Ammon's horn (tissue), 1 donor: ENCODE measurements around the gene TTN.

Source experiments
- DNase-seq: peaks from one replicate; pipeline ENCODE4 v3.0.0-alpha.2; 2016; ENCODE audit warnings: low spot score

Gene TTN

GRCh38 chr2:178485356-178485755 is 321.9 kb downstream of the TTN start:
- DNase-seq: no peak

- peak; percentile 61 for DNase-seq
Measured at GRCh38 chr2:178484245-178485041, 322.8 kb downstream of the TTN start.

GRCh38 chr2:178482437-178482836 is 324.8 kb downstream of the TTN start:
- no peak for DNase-seq

GRCh38 chr2:178480227-178481181 is 326.7 kb downstream of the TTN start, which contains the start of gene PLEKHA3:
Gene PLEKHA3 (plus strand): TSS chr2:178480457. CDS start chr2:178480870, 413 bp downstream.
- DNase-seq: peak; percentile 95

- DNase-seq: no peak
Measured at GRCh38 chr2:178479758-178480226, 327.4 kb downstream of the TTN start.

- no peak for DNase-seq
Measured at GRCh38 chr2:178479275-178479616, 328.0 kb downstream of the TTN start.

- peak; percentile 95 for DNase-seq
Measured at GRCh38 chr2:178478439-178479274, 328.6 kb downstream of the TTN start, which contains the start of gene FKBP7. Gene FKBP7 (minus strand): TSS chr2:178478600. CDS start chr2:178478499, 101 bp downstream.

- no peak for DNase-seq
Measured at GRCh38 chr2:178478130-178478438, 329.1 kb downstream of the TTN start.

GRCh38 chr2:178477443-178478129 is 329.6 kb downstream of the TTN start:
- DNase-seq: no peak

GRCh38 chr2:178476477-178476876 is 330.7 kb downstream of the TTN start:
- no peak for DNase-seq
